HG03342 (cell line): ENCODE data around the gene PSENEN.

Experiments
- ATAC-seq: cut with Tn5 transposase; IDR thresholded peaks from one replicate; pipeline ENCODE4 v1.9.1; 2021; ENCODE audit warnings: mild to moderate bottlenecking, moderate library complexity; ENCODE audit not compliant: unreplicated experiment

Gene PSENEN

DNA sequence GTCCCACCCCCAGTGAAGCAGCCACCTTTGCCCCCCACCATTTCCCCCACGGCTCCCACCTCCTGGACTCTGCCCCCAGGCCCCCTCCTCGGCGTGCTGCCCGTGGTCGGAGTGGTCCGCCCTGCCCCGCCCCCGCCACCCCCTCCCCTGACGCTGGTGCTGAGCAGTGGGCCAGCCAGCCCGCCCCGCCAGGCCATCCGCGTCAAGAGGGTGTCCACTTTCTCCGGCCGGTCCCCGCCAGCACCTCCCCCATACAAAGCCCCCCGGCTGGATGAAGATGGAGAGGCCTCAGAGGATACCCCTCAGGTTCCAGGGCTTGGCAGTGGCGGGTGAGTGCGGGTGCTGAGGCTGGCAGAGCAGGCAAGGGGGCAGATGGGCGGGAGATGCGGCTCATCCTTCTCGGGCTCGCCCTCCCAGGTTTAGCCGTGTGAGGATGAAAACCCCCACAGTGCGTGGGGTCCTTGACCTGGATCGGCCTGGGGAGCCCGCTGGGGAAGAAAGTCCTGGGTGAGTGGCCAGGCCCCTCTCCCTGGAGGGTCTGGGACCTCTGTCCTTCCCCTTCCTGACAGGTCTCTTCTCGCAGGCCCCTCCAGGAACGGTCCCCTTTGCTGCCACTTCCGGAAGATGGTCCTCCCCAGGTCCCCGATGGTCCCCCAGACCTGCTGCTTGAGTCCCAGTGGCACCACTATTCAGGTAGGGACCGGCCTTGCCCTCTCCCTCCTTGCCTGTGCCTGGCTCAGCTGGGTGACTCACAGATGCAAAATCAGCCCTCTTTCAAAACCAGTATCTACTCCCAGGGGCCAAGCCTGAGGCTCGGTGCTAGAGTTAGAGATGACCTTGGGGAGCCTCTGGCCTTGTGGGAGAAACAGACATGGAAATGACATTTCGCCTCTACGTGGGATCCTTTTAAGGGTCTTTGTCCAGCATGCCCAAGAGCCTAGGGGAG, 12.0 kb upstream of the PSENEN start:
- ATAC-seq = no peak

DNA sequence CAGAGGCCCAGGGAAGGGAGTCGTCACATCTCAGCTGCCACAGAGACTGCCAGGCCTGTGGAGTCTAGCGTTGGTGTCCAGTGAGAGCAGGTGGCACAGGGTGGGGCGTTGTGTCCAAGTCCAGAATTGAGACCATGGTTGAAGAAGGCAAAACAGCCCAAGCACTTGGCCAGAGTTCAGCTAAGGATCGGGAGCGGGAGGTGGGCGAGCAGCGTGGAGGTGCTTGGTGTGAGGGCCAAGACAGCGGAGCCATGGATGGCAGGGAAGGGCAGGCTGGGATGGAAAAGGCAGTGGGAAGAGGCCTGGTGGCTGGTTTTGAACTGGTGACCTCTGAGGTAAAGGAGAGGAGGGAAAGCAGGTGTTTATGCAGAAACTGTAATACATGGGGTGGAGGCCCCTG, 11.2 kb upstream of the PSENEN start:
- ATAC-seq = no peak

DNA sequence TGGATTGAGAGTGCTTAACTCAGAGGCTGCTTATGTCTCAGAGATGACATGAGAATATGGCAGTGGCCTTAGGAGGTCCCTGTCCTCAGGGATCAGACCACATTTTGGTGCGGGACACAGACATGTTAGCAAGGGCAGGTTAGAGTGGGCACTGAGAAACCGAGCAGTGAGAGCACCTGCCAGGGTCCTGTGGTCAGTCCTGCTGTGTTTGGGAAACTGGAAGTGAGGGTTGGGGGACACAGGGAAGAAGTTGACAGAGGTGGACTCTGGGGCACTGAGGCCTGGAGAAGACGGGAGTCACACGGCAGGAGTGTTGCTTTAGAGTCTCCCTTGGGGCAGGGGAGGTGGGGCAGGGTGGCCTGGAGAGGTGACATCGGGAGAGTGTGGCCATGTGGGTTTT, 10.6 kb upstream of the PSENEN start:
- no peak for ATAC-seq

DNA sequence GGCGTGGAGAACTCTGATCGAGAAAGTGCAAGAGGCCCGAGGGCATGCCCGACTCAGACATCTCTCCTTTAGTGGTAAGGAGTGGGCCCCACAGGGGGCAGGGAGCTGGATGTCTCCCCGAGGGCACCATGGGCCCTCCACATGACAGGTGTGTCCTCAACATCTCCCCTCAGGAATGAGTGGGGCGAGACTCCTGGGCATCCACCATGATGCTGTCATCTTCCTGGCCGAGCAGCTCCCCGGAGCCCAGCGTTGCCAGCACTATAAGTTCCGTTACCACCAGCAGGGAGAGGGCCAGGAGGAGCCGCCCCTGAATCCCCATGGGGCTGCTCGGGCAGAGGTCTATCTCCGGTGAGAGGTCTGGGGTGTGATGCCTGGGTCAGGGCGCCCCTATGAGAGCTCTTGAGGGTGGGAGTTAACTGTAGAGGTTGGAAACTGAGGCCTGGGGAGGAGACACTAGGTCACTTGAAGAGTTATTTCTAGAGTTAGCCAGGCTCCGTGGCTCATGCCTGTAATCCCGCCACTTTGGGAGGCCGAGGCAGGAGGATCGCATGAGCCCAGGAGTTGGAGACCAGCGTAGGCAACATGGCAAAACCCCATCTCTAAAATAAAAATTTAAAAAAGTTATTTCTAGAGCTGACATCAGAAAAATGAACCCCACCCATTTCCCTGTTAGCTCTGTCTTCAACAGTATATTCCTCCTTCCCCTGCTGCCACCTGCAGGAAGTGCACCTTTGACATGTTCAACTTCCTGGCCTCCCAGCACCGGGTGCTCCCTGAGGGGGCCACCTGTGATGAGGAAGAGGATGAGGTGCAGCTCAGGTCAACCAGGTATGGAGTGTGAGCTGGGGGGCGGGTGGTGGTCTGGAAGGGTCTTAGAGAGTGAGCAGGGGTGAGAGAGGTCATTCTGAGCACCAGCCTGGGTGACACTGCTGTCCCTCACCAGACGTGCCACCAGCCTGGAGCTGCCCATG, 8.3 kb upstream of the PSENEN start:
- ATAC-seq = no peak

DNA sequence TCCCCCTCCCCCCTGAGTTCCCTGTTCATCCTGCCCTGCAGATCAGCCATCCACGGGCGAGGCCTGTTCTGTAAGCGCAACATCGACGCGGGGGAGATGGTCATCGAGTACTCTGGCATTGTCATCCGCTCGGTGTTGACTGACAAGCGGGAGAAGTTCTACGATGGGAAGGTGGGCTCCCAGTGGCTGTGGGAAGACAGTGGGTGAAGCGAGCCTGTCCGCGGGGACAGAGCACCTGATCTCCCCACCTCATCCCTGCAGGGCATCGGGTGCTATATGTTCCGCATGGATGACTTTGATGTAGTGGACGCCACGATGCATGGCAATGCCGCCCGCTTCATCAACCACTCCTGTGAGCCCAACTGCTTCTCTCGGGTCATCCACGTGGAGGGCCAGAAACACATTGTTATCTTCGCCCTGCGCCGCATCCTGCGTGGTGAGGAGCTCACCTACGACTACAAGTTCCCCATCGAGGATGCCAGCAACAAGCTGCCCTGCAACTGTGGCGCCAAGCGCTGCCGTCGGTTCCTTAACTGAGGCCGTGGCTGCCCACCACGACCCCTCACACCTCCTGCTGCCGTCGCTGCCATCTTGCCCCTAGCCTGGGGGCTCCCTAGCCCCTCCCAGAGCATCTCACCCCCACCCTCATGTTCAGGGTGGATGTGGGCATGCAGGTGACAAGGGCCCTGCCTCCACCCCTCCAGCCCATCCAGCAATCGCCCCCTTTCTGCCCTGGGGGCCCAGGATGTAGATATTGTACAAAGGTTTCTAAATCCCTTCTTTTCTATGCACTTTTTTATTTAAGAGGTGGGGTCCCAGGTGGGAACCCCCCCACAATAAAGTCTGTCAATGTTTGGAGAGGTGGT, 7.2 kb upstream of the PSENEN start:
- ATAC-seq = no peak

DNA sequence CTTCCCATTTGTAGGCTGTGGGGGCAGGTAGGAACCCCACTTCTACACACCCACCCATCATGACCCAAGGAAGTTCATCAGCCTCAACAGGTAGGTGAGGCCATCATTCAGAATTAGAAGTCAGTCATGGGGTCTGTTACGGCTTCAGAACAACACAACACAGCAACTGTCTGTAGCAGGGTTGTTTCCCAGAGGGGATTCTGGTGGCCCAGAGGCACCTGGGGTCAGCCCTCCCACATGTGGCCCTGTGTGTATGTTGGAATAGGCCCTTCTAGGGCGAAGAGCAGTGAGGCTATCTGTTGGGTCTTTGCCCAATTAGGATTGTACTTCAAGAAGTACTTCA, 6.6 kb upstream of the PSENEN start:
- no peak for ATAC-seq

DNA sequence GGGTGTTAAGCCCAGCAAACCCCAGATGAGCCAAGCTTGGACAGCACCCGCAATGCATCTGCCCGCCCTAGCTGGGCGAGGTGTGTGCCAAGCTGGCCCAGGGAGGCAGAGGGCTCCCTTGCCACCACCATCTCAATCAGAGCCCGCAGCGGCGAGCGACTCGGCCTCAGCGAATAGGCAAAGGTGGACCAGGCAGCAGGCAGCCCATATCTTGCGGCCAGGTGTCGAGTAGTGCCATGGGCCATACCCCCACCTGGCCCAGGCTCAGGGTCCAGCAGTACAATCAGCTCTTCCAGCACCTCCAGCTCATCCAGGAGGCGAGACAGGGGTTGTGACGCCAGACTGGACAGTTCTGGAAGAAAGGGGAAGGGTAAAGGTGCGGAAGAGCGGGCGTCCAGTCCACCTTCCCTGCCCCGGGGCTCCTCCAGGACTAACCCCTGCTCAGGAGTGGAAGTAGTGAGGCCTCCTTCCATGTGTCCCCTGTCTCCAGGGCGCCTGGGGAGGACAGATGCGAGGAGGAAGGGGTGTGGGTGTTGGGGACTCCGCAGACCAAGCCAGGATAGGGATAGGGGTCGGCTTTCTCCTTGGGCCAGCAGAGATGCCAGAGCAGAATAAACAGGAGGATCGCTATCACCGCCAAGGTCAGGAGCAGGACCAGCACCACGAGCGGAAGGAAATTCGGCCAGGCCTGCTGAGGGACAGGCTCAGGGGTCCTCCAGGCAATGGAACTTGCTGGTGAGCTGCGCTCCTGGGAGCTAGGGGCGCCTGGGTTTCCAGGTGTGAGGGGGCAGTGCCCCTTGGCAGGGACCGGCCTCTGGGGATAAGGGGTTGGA, 6.0 kb upstream of the PSENEN start:
- no peak for ATAC-seq

DNA sequence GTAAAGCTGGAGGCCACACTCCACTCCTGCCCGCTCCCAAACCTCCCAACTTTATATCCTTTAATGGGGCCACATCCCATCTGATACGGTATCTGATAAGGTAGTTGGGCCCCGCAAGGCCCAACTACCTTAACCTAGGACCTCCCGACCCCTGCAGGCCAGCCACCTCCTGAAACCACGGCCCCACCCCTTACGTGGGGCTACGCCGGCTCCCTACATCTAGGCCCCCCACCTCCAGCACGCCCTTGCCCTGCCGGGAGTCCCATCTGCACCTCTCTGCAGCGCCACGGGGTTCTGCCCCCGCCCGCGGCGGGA, 5.4 kb upstream of the PSENEN start:
- peak; percentile 13 for ATAC-seq

DNA sequence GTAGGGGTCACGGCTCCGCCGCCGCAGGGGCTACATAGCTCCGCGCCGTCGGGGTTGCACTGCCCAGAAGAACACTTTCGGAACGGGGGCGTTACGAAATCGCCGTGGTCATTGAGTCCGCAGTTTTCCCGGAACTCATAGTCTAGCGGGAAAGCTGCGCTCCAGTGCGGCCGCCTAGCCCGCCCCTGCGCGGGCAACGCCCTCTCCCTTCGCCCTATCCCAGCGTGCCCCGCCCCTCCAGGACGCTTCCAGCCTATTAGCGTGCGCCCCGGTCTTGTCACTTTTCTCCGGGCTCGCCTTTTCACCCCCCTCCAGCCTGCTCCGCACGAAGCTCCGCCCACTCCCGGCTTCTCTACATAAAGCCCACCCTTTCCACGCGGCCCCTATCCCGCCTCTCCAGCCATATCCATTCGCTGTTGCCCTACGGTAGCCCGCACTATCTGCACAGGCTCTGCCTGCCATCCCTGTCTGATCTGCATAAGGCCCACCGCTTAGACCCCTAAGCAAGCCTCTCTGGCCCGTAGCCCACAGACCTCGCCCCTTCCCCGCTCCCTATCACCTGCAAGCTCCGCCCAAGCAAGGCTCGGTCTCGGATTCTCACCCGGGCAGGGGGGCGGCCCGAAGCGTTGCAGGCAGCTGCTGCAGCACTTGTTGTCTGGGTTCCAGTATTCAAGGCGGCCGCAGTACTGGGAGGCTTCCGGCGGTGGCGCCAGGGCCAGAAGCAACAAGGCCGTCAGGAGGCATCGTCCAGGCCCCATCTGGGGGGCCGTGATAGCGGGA, 4.8 kb upstream of the PSENEN start:
- peak; percentile 51 for ATAC-seq

DNA sequence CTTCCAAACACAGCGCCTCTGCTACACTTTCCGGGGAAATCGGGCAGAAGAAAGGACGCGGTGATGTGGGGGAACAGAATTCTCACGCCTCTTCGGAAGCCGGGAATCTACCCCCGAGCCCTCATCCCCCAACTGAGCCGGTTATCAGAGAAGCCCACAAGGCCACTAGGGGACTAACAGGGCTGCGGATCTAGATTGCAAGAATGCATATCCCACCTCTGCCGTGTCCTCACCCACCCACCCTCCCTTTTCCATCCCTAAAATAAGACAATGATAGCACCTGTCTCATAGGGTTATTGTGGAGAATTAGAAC, 4.3 kb upstream of the PSENEN start:
- ATAC-seq = no peak

DNA sequence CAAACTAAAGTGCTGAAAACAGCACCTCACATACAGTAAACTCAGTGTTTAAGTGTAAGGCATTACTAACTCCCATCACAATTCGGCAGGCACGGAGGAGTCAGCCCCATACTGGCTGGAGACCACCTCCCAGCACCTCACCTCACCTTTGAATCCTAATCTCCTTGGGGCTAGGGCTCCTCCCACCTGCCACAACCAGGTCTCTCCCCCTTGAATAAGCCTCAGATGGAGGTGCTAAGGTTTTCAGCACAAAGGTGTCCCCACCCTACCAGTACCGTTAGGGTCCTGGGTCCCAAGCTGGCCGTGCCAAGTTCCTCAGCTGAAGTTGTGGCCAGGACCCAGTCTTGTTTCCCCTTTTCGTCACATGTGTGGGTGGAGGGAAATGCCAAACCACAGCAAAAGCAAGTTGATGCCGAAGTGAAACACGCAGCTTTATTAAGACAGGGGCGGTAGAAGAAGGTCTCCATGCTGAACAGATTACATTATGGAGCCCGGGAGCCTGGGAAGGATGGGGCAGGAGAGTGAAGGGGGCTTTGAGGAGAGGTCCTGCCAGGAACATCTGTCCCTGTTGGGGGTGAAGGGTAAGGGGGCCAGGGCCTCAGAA, 3.2 kb upstream of the PSENEN start, which contains the start of gene IGFLR1:
TSS of gene IGFLR1 (minus strand) at position 332 of the 604 bp plus-strand sequence. CDS start 1,272 bp downstream, outside the sequence.
- no peak for ATAC-seq

DNA sequence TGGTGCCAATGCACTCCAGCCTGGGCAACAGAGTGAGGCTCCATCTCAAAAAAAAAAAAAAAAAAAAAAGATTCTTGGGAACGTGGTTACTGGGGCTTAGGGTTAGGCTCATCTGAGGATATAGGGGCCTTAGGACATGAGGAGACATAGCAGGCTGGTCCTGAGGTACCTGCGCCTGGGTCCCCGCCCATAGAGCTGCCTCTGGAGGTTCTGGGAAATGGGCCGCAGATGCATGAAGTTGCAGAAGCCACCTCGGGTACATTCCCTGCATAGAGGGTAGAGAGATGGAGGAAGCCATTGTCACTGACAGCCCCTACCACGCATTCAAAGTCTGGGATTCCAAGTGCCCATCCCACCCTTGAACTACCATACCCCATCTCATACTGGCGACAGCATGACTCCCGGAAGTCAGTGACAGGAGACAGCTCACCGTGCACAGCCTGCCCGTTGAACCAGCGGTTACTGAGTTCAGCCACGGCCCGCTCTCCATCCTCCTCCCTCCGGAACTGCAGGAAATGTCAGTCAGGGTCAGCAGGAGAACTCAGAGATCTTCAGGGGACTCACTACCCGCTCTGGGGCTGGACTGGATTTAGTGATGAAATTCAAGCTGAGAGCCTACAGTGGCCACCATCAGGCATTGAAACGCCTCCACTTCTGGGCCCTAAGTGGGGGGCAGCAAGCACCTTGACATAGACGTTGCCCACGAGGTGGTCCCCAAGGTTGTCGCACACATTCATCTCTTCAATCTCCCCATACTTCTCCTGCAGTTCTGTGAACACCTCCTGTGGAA, 1.6 kb upstream of the PSENEN start:
- no peak for ATAC-seq

DNA sequence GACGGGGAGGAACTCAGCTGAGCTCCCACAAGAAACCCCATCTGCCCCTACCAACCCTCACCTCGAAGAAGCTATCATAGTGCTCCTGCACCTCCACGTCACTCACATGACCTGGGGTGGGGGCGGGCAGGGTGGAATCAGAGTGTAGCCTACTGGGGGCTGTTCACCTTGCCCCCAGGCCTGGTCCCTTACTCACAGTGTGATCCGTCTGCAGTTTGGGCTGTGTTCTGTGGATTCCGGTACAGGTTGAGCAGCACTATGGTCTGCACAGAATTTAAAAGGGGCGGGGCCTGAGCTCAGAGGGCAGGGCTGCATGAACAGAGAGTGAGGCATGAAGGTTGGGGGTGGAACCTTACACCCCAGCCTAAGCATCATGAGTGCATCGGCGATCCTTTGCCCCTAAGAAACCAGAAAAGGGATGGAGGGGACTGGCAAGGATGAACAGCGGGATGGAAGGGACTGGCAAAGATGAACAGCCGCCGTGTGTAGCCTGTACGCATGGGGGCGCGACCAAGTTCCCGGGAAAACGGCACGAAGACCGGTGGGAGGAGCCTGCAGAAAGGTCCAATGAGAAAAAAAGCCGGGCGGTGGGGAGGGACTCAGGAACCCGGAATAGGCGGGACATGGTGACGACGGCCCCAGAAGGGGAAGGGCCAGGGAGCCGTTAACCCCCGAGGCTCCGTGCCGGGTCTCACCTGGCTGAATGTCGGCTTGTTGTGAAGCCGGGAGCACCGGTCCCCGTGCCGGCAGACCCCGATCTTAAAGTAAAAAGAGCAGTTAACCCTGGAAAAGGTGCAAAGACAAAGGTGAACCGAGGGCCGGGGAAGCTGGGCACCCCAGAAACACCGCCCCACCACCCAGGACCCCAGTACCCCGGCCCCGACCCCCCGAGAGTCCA, 772 bp upstream of the PSENEN start:
- peak; percentile 23 for ATAC-seq

DNA sequence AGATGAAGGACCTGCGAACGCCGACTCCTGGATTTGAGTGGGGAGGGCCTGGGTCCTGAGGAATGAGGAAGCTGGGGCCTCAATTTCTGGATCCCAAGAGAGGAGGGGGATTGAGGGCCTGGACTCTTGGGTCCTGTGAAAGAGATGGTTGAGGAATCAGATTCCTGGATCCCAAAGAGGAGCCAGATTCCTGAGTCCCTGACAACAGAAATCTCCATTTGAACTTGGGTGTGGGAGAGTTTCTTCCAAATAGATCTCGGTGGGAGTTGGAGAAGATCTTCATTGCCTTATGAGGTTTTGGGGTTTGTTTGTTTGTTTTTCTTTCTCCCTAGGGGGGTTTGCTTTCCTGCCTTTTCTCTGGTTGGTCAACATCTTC, 624 bp downstream of the PSENEN start:
- ATAC-seq = no peak

DNA sequence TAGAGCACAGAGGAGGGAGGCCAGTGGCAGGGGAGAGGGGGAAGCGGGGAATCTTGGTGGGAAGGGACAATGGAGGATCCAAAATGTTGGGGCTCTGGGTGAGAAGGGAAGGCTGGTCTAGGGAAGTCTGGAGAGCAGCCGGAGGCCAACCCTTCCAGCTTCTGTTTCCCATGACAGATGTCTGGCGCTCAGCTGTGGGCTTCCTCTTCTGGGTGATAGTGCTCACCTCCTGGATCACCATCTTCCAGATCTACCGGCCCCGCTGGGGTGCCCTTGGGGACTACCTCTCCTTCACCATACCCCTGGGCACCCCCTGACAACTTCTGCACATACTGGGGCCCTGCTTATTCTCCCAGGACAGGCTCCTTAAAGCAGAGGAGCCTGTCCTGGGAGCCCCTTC, 1.1 kb downstream of the PSENEN start:
- ATAC-seq = no peak

DNA sequence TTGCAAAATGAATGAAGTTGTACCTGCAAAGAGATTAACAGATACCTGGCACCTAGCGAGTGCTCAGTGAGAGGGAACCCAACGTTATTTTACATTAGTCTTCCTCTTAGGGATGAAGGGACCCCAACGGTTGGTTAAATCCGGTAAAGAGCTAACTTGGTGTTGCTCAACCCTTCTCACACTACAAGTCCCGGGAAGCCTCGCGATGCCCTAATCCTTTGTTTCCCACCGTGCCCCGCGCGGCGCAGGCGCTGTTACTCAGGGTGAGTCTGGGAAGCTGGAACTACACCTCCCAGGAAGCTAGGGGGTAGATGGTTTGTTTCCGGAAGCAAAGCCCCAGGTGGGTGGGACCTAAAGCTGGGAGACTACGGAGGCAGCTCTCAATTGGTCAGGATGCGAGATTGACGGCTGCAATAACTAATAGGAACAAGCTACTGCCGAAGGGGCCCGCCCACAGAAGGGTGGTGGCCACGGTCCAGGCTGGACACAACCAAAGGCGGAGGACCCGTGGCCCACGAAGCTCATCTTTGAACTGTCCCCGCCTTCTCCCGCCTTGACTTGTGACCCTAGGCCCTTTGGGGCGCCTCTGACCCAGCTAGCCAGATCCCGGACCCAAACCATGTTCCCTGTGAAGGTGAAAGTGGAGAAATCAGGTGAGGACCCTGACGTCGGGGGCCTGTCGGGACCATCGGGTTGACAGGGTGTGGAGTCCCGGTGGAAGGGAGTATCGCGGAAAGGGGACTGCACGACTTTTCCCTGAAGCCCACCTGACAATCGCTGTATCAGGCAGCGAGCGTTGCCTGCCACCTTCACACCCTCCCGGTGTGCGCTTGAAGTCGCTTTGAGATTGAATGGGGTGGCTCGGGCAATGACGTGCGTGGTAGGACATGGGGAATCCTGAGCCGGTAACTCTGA, 2.9 kb downstream of the PSENEN start, which contains the start of gene LIN37:
TSS of gene LIN37 (plus strand) at position 471 of the 915 bp plus-strand sequence. CDS start at position 620, 149 bp downstream.
- peak; percentile 72 for ATAC-seq
